GM18520 (cell line): ENCODE data around the gene ZNF652.
"Not testable (repeated sequence)": the region's sequence is repeated elsewhere in the genome, so short reads cannot be mapped to it uniquely, and the experiment has no call there.

Source experiments
- ATAC-seq: cut with Tn5 transposase; IDR thresholded peaks from one replicate; pipeline ENCODE4 v1.9.1; 2021; ENCODE audit not compliant: unreplicated experiment

ZNF652 gene

DNA sequence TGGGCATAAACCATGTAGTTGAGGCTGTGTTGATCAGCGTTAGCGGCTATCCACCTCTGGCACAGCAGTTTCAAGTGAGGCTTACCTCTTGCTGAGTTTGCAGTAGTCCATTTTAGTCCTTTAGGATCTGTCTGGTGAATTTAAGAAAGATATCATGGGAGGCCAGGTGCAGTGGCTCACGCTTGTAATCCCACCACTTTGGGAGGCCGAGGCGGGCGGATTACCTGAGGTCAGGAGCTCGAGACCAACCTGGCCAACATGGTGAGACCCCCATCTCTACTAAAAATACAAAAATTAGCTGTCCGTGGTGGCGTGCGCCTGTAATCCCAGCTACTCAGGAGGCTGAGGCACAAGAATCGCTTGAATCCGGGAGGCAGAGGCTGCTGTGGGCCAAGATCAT is 86.1 kb downstream of the ZNF652 start:
- ATAC-seq: not testable (repeated sequence)

DNA sequence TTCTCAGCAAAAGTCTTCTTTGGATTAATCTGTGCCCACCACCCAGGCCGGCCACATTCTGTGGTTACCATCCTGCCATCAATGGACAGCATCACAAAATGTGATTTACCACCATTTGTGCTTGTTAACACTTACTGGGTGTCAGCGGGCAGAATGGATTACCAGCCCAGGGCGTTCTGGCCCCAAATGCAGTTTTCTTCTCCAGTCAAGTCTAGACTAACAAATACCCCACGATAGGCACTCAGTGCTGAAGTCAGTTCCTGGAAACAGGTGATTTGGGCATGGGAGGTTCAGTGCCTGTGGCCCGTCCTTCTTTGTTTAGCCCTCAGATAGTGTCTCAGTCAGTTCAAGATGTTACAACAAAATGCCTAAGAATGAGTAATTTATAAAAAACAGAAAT is 92.7 kb downstream of the ZNF652 start:
- ATAC-seq: no peak

DNA sequence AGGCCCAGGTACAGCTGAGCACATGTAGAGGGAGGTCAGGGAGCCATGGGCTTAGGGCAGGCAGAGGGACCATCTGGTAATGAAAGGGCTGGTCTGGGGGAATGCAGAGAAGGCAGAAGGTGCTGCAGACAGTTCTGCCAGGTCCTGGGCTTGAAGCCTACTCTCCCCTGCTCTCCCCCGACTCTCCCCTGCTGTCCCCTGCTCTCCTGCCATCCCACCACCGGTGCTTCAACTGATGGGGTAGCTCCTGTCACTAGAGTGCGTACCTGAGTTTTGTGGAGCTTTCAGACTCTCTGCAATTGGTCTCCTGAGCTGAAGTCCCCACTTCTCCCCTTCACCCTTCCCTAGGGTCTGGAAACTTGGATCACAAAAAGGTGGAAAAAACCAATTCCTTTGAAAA is 94.1 kb downstream of the ZNF652 start:
- no peak for ATAC-seq

DNA sequence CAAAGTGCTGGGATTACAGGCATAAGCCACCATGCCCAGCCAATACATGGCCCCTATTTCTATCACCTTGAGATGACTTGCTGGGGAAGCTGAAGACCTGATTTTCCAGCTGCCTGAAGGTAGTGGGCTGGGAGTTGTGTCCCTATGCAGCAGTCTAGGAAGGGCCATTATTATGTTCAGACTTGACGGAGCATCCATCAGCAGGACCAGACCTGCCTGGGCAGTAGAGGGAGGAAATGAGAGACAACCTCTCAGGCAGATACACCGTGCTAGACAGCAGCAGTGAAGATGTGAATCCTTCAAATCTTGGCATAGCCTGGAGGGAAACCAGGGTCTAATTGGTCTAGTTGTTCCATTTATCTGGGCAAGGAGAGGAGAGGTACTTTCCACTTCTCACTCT is 95.8 kb downstream of the ZNF652 start:
- no peak for ATAC-seq

DNA sequence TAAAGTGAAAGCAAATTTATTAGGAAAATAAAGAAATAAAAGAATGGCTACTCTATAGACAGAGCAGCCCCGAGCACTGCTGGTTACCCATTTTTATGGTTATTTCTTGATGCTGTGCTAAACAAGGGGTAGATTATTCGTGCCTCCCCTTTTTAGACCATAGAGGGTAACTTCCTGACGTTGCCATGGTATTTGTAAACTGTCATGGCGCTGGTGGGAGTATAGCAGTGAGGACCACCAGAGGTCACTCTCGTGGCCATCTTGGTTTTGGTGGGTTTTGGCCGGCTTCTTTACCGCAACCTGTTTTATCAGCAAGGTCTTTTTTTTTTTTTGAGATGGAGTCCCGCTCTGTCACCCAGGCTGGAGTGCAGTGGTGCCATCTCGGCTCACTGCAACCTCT is 100.5 kb downstream of the ZNF652 start:
- not testable (repeated sequence) for ATAC-seq

DNA sequence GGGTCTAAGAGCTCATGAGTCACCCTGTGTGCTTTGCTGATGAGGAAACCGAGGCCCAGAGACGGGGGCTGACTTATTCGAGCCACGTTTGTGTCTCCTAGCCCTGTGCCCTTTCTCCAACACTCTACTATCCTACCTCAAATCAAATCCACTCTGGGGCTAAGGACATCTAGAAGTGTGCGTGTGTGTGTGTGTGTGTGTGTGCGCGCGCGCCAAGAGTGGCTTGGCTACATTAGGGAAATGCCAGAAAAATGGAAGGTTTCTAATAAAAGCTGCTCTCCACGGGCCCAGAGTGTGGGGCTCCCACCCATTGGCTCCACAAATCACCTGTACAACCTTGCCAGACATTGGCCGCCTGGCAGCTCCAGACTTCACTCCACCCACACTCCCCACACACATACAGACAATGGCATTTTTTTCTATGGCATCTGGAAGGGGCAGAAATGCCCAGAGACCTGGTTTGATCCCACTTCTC is 101.2 kb downstream of the ZNF652 start:
- no peak for ATAC-seq

DNA sequence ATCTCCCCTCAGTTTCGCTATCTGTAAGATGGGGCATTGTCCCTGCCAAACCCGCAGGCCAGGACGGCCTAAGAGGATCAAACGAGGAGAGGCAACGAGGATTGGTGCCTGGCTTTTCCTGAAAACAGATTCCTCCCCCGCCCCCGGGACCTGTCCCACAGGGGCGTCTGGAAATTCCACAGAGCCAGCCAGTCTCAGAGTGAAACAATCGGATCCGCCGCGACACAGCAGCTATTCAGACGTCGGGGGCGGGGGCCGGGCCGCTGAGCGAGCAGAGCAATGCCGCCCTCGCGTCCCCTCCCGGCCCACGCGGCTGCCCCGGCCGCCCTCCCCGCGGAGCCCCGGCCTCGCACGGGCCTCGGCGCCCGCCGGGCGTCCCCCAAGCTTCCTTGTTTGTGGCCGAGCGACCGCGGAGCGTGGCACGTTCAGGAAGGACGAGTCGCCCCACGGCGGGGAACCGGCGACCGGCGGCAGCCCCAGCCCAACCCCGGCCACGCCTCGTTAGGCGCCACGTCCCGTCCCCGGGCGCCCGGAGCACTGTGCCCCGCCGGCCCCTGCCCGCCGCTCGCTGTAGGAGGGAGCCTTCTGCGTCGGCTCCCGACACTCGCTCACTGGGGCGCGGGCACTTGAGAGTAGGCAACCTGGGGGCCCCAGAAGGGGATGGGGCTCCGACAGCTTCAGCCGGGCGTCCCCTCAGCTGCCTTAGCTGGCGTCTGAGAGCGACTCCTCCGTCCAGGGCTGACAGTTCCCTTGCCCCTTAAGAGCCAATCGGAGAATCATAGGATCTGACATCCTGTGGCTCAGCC is 101.8 kb downstream of the ZNF652 start:
- no peak for ATAC-seq

DNA sequence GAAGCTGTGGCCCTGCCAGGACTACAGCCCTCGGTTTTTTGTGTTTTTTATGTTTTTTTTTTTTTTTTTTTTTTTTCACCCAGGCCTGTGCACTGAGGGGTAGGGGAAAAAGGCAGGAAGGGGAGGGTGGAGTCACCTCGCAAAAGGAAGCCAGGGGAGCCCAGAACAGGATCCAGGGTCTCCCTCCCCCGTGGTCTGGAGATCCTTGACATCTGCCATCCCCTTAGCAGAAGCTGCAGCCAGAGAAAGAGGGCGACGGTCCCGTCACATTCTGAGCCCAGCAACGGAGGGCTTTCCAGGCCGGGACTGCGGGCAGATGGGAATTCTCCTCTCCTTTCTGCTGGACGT is 102.4 kb downstream of the ZNF652 start:
- ATAC-seq: no peak

DNA sequence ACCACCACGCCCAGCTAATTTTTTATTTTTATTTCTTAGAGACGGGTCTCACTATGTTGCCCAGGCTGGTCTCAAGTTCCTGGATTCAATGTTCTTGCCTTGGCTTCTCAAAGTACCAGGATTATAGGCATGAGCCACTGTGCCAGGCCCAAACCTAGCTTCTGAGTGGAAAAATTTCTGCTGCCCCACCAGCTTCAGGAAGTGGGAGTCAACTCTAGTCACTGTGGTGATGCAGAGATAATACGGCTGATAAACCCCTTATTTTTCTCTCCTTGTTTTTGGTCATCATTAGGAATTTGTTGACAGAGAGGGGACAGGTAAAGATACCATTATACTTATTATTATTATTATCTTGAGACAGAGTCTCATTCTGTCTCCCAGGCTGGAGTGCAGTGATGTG is 103.7 kb downstream of the ZNF652 start:
- ATAC-seq: no peak

DNA sequence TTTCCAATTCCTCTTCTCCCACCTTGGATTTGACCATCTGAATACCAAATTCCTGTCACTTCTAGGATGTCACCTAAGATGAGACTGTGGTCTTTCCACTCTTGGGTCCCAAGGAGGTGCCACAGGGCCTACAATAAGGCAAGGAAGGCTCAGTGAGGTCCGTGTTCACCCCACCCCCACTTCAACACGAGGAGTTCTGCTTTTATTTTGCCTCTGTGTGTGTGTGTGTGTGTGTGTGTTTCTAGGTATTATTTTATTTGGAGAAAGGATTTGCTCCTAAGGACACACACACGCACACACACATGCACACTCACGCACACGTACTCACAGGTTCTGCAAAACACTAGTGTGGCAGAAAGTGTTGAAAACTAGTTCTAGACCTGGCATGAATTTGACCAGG is 106.9 kb downstream of the ZNF652 start:
- ATAC-seq: no peak

DNA sequence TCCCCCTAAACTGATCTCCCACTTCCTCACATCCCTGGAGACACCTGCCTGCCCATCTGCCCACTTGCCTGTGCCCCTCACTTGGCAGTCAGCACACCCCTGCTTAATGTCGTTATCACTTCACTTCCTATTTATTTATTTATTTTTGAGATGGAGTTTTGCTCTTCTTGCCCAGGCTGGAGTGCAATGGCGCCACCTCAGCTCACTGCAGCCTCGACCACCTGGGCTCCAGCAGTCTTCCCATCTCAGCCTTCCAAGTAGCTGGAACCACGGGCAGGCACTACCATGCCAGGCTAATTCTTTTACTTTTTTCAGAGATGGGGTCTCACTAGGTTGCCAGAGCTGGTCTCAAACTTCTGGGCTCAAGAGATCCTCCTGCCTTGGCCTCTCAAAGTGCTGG is 108.0 kb downstream of the ZNF652 start:
- no peak for ATAC-seq

DNA sequence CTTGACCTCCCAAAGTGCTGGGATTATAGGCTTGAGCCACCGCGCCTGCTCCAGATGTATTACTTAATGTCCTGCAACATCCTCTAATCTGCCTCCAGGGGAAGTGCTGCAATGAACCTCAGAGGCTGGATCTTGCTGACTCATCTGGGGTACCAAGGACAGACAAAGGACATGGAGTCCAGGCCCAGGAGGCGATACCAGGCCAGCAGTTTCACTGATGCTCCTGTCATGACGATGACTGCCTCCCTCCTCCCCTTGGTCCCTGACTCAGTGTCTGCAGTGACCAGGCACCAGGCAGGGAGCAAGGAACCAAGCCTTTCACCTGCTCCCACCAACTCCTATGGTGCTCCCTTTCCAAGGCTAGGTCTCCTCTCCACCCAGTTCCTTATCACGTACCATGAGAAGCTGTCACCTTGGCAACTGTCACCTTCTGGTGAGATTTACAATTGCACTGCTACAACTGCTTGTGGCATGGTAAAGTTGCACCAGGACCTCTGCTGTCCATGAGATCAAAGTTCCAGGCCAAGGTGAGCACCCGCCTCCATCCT is 109.8 kb downstream of the ZNF652 start:
- ATAC-seq: no peak

DNA sequence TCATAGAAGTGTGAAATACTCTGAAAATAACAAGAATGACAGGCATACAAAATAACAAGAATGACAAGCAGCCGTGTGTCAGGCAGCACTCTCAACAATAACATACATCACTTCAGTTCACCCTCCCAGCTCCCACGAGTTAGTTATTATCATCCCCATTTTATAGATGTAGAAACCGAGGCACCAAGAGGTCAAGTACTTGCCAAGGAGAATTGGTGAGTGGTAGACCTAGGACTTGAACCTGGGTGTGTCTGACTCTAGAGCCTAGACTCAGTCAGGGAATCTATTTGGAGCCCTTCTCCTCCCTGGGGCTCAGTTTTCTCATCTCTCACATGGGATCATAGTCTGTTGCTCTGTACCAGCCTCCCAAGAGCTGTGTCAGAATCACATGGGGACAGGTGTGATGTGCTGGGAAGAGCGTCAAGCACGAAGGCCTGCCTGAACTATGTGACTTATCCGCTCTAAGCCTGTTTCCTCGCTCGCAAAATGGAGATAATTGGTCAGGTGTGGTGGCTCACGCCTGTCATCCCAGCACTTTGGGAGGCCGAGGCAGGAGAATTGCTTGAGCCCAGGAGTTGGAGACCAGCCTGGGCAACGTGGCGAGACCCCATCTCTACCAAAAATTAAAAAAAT is 112.0 kb downstream of the ZNF652 start:
- no peak for ATAC-seq

DNA sequence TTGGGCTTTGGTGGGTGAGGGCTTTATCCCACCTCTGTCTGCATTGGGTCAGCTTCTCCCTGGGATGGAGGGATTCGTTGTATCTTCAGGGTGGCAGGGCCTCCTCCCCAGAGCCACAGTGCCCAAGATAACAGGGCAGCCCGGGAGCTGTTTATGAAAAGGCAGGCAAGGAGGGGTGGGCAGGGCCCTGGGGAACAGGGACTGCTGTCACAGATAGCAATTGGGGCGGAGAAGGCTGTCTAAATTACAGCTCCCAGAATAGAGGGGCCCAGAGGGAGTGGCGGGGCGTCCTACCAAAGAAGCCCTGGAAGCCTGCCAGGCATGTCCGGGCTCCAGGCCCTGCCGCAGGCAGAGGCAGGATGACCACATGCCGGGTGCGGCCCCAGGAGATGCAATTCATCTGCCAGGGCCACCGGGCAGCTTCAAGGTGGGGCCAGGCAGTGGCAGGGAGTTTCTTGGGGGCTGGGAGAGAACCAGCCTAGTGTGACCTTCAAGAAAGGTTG is 112.7 kb downstream of the ZNF652 start:
- ATAC-seq: no peak

DNA sequence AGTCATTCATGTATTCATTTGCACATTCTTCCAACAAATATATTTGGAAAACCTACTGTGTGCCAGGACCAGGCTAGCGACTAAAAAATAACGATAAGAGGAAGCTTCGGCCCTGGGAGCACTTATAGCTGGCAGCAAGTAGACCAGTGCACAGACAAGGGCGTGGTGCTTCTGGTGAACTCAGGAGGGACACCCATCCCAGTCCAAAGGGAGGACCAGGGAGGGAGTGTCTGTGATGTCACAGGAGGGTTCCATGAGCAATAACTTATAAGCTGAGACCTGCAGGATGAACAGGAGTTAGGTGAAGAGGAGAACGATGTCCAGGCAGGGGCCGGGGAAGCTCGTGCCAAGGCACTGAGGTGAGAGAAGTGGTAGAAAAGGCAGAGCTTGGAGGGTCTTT is 114.1 kb downstream of the ZNF652 start:
- no peak for ATAC-seq

DNA sequence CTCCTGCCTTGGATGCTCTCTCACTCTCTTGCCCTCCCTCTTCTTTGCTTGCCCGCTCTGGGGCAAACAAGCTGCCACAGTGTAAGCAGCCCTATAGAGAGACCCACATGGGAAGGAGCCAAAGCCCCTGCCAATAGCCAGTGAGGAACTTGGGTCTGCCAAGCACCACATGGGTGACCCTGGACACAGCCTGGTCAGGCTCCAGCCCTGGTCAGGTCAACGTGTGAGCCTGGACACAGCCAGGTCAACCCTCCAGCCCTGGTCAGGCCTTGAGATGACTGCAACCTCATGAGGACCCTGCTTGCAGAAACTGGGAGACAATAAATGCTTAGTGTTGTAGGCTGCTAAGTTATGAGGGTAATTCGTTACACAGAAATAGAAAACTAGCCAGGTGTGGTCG is 117.2 kb downstream of the ZNF652 start:
- ATAC-seq: no peak
